ENCODE results near the gene MANEA. TPM values are rescaled to one million over a fixed set of nuclear protein-coding genes. Genes with fewer than 3 reads are reported as not detected.

Gene MANEA
- total RNA-seq, 1 experiment from 2014 or later = 20.1 TPM

DNA sequence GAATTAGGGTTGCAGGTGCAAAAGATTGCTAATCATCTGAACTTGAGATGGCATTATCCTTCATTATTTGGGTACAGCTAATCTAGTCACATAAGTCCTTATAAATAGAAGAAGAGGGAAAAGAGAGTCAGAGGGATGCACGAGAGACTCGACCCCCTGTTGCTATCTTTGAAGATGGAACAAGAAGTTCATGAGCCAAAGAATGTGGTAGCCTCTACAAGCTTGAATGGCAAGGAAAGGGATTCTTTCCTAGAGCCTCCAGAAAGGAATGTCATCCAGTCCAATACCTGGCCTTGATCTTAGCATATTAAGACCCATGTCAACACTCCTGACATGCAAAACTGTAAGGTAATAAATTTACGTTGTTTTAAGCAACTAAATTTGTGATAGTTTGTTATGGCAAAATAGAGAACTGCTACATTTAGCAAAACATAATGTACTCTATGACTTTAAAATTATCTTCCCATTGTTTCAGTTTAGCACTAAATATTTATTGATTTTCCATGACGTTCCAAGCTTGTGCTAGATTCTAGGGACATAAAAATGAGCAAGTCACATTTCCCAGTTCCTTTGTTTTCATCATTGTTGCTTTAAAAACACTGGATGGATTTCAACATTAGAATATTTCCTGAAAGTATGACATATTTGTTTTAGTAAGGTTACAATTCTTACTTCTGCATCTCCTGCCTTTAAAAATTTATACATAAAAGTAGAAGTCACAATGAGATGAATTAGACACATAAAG is 12.7 kb downstream of the MANEA start:
- no peak overlapping the region for H3K27ac ChIP-seq (ENCODE audit: low read length)
- ChIA-PET CTCF (no interaction called here), POLR2A (no interaction called here)
- DNase-seq (ENCODE audit: low read depth, low spot score) = no peak
- BruUV-seq (replicated peaks) = no TSS peak
- H3K4me1 ChIP-seq (ENCODE audit: control insufficient read depth, insufficient read depth, low read length) = no peaks in the 10 kb centered on the region
- no peaks in the 10 kb centered on the region for H3K27me3 ChIP-seq (ENCODE audit: control insufficient read depth, insufficient read depth, low read length)
- H3K4me3 ChIP-seq (ENCODE audit: low read depth in 2 of 2, low read length in 2 of 2) = no peak overlapping the region
- H3K9me3 ChIP-seq (ENCODE audit: control insufficient read depth, insufficient read depth, low read depth, low read length) = peaks cover 5% of the 10 kb centered on the region; the same call in 1 of the 2 replicates
- no peaks in the 10 kb centered on the region; the same call in none of the 2 replicates for H3K36me3 ChIP-seq (ENCODE audit: control insufficient read depth, insufficient read depth, low read length)
- no peak for ATAC-seq
- intact Hi-C loops (cut with micrococcal nuclease; ENCODE audit: unreplicated experiment) (no loop called here), in situ Hi-C loops (cut with HindIII; ENCODE audit: low pct_unique_long_range_greater_than_20kb, low sequenced_read_pairs) (no loop called here)
- TF ChIP-seq TCF7L2 (IDR thresholded peaks at IDR 0.05; ENCODE audit: low read depth, low read length) = no peak

GRCh38 chr6:95593025-95593424 is 15.7 kb downstream of the MANEA start:
- no peaks in the 10 kb centered on the region for H3K27me3 ChIP-seq (ENCODE audit: control insufficient read depth, insufficient read depth, low read length)
- no peak overlapping the region for H3K27ac ChIP-seq (ENCODE audit: low read length)
- in situ Hi-C loops (cut with HindIII; ENCODE audit: low pct_unique_long_range_greater_than_20kb, low sequenced_read_pairs) (no loop called here), intact Hi-C loops (cut with micrococcal nuclease; ENCODE audit: unreplicated experiment) (no loop called here)
- H3K4me1 ChIP-seq (ENCODE audit: control insufficient read depth, insufficient read depth, low read length) = no peaks in the 10 kb centered on the region
- ChIA-PET POLR2A (no interaction called here), CTCF (no interaction called here)
- DNase-seq (ENCODE audit: low read depth, low spot score) (no peak), ATAC-seq (no peak)
- no TSS peak for BruUV-seq (replicated peaks)
- no peak overlapping the region for H3K4me3 ChIP-seq (ENCODE audit: low read depth in 2 of 2, low read length in 2 of 2)
- TF ChIP-seq REST (IDR thresholded peaks at IDR 0.05; ENCODE audit: insufficient read depth in 1 of 2, low read depth in 2 of 2, low read length in 1 of 2) = no peak
- H3K36me3 ChIP-seq (ENCODE audit: control insufficient read depth, insufficient read depth, low read length) = no peaks in the 10 kb centered on the region; the same call in none of the 2 replicates
- peaks cover 2% of the 10 kb centered on the region; the same call in 1 of the 2 replicates for H3K9me3 ChIP-seq (ENCODE audit: control insufficient read depth, insufficient read depth, low read depth, low read length)

GRCh38 chr6:95596021-95596420 is 18.7 kb downstream of the MANEA start:
- H3K4me1 ChIP-seq (ENCODE audit: control insufficient read depth, insufficient read depth, low read length) = no peaks in the 10 kb centered on the region
- no peak overlapping the region for H3K27ac ChIP-seq (ENCODE audit: low read length)
- TF ChIP-seq SIN3A (IDR thresholded peaks at IDR 0.05; ENCODE audit: borderline replicate concordance, insufficient read depth, low read depth, low read length) = no peak
- TF ChIP-seq, protein P1, sequence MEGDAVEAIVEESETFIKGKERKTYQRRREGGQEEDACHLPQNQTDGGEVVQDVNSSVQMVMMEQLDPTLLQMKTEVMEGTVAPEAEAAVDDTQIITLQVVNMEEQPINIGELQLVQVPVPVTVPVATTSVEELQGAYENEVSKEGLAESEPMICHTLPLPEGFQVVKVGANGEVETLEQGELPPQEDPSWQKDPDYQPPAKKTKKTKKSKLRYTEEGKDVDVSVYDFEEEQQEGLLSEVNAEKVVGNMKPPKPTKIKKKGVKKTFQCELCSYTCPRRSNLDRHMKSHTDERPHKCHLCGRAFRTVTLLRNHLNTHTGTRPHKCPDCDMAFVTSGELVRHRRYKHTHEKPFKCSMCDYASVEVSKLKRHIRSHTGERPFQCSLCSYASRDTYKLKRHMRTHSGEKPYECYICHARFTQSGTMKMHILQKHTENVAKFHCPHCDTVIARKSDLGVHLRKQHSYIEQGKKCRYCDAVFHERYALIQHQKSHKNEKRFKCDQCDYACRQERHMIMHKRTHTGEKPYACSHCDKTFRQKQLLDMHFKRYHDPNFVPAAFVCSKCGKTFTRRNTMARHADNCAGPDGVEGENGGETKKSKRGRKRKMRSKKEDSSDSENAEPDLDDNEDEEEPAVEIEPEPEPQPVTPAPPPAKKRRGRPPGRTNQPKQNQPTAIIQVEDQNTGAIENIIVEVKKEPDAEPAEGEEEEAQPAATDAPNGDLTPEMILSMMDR (IDR thresholded peaks at IDR 0.05) = no peak
- no peak for TF ChIP-seq POLR2AphosphoS5 (IDR thresholded peaks at IDR 0.05; ENCODE audit: low read depth, low read length)
- TF ChIP-seq REST (IDR thresholded peaks at IDR 0.05; ENCODE audit: insufficient read depth in 1 of 2, low read depth in 2 of 2, low read length in 1 of 2) = no peak
- TF ChIP-seq TCF7L2 (IDR thresholded peaks at IDR 0.05; ENCODE audit: low read depth, low read length) = no peak
- intact Hi-C loops (cut with micrococcal nuclease; ENCODE audit: unreplicated experiment) = no loop called here
- no TSS peak for BruUV-seq (replicated peaks)
- DNase-seq (ENCODE audit: low read depth, low spot score) = no peak
- in situ Hi-C loops (cut with HindIII; ENCODE audit: low pct_unique_long_range_greater_than_20kb, low sequenced_read_pairs) = no loop called here
- no peaks in the 10 kb centered on the region for H3K27me3 ChIP-seq (ENCODE audit: control insufficient read depth, insufficient read depth, low read length)
- H3K36me3 ChIP-seq (ENCODE audit: control insufficient read depth, insufficient read depth, low read length) = no peaks in the 10 kb centered on the region
- CTCF ChIA-PET = no interaction called here
- no peak for ATAC-seq
- H3K4me3 ChIP-seq (ENCODE audit: low read depth in 2 of 2, low read length in 2 of 2) = no peak overlapping the region
- POLR2A ChIA-PET = no interaction called here
- no peaks in the 10 kb centered on the region for H3K9me3 ChIP-seq (ENCODE audit: control insufficient read depth, insufficient read depth, low read depth, low read length)

All from Panc1 (cell line).